ENCODE measurements around the gene LRRN1.
A peak's percentile ranks its signal among the peaks of the same experiment; 100 is the strongest.

Gene LRRN1

GRCh38 chr3:3799173-3800079 is at the start of gene LRRN1:
LRRN1 (plus strand) TSS chr3:3799431; CDS start chr3:3844642, 45,211 bp downstream.
- peak; percentile 87 to 93 for DNase-seq

GRCh38 chr3:3753416-3753815 is 45.8 kb upstream of the LRRN1 start:
- DNase-seq, result no peak

- no peak for DNase-seq
Measured at GRCh38 chr3:3765661-3766060, 33.6 kb upstream of the LRRN1 start.

- no peak for DNase-seq
Measured at GRCh38 chr3:3766140-3766539, 33.1 kb upstream of the LRRN1 start.

GRCh38 chr3:3771094-3771493 is 28.1 kb upstream of the LRRN1 start:
- DNase-seq, result no peak

GRCh38 chr3:3771567-3771966 is 27.7 kb upstream of the LRRN1 start:
- DNase-seq, result no peak

- DNase-seq, result no peak
Measured at GRCh38 chr3:3772338-3772737, 26.9 kb upstream of the LRRN1 start.

DNA sequence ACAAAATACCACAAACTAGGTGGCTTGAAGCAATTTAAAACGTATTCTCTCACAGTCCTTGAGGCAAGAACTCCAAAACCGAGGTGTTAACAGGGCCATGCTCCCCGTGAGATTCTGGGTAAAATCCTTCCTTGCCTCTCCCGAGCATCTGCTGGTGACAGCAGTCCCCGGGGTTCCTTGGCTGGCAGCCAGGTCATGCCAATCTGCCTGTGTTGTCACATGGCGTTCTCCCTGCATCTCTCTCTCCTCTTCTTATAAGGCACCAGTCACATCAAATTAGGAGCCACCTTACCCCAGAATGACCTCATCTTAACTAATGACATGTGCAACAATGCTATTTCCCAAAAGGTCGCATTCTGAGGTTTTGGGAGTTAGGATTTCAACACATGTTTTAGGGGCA is 26.3 kb upstream of the LRRN1 start:
- peak in 1 of 2 experiments; percentile 22 for DNase-seq

- DNase-seq, result no peak
Measured at GRCh38 chr3:3776607-3777006, 22.6 kb upstream of the LRRN1 start.

GRCh38 chr3:3778216-3778615 is 21.0 kb upstream of the LRRN1 start:
- DNase-seq, result no peak

- DNase-seq, result no peak
Measured at GRCh38 chr3:3778641-3779270, 20.5 kb upstream of the LRRN1 start.

GRCh38 chr3:3782457-3782856 is 16.8 kb upstream of the LRRN1 start:
- no peak for DNase-seq

GRCh38 chr3:3783210-3783609 is 16.0 kb upstream of the LRRN1 start:
- peak in 1 of 2 experiments; percentile 57 for DNase-seq

GRCh38 chr3:3783696-3784095 is 15.5 kb upstream of the LRRN1 start:
- DNase-seq, result no peak

DNA sequence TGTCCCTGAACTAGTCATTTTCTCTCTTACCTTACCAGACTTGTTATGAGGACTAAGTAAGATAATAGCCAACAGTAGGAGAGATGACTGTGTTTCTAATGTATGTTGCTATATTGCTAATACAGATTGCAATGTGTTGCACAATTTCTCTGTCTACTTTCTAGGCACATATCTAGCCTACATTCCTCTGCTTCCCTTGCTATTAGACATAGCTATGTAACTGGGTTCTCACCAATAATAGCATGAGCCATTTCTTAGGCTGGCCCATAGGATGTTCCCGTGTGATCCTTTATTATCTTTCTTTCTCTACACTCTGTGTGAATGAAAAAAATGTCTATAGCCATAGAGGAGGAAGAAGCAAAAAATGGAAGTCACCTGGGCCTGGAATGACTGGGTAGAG is 6.8 kb upstream of the LRRN1 start:
- no peak for DNase-seq

DNA sequence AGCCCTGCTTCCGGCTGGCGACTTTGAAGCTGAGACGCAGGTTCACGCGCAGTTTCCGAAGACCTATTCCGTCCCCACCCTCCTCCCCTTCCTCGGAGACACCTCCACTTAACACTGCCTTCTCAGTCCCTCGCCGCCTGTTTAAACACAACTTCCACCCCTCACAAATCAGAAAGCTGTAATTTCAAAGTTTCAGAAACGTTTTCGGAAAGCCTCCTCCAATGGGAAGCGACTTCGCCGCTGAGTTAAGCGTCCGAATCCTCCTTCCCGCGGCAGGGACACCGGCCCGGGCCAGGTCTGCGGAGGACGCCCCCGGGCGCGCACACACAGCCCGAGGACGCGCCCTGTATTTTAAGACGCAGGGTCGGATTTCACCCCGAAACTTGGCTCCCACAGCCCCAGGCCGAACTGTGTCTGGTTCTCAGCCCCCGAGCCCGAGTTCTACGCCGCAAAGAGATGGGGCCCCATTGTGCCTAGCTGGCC is 559 bp upstream of the LRRN1 start:
- no peak for DNase-seq

DNA sequence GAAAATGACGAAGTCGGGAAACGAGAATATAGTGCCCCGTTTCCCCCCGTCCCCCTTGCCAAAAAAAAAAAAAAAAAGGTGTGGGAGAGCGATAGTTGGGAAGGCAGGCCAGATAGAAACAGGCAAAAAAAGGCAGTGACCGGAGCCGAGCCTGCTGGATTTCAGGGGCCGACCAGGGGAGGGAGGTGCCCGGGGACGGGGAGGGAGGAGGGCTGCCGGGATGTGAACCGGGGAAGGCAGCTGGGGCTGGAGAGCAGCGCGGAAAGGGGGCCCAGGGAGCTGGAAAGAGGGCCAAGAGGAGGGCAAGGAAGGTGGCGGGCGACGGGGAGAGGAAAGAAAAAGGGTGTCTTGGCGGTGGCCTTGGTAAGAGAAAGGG is 837 bp downstream of the LRRN1 start:
- DNase-seq, result no peak

GRCh38 chr3:3800685-3801493 is 1.7 kb downstream of the LRRN1 start:
- DNase-seq, result no peak

DNA sequence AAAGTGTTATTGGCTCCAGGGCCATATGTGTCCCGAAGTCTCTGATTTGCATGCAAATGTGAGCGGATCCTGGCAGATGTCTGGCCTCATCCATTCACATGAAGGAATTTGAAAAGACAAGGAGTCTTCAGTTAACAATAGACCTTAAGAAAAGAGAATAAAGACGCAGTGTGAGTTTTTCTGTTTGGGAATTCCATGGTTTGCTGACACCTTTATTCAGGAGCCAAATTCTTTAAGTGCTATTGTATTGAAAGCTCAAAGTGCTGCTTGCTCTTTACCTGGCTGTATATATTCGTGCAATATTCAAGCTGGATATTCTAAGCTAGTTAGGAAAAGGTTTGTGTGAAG is 2.2 kb downstream of the LRRN1 start:
- DNase-seq, result no peak

GRCh38 chr3:3802046-3802445 is 2.8 kb downstream of the LRRN1 start:
- DNase-seq, result no peak

DNA sequence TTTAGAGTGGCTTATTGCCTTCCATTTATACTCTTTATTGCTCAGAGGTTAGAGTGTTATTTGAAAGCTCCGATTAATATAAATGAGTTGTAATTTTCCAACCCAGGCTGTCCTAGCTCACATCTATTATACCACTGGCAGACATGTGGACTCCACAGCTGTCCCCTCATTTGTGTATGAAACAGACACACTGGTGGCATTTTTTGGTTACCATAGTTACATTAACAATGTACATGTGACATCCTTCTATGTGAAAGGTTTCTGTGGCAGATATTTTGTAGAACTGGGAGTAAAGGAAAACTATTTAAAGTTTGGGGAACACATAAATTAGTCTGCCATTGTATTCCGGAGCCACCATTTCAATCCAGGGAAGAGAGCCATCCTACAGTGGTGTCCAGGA is 5.3 kb downstream of the LRRN1 start:
- DNase-seq, result no peak

DNA sequence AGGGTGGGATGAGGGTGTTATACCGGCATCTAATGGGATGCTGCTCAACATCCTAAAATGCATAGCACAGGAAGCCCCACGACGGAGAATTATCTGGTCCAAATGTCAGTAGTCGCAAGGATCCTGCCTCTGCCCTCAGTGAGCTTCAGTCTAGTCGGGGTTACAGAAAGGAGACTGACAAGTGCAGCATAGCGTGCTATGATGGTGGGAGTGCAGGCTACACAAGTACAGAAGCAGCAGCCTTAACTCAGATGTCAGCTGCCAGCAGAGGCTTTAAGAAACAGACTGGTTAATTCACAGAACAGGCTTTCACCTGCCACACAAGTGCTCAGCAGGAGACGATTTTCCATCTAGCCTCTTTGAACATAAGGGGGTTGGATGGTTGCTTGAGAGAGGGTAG is 6.9 kb downstream of the LRRN1 start:
- DNase-seq, result no peak

DNA sequence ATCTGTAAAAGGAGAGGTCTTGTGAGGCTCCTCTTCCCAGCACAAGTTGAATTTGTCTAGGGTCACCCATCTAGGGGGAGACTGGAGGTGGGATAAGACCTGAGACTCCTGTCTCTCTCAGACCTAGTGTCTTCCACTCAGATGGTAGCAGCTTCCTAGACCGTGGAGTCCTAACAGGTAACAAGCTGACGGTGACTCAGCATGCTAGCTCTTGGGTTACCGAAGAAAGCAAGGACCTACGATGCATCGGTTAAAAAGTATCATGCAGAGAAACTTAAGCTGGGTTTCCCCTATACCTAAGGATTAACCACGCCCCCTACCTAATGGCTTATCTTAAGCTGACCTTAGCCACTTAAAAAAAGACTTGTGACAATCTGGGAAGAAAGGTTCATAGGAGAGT is 7.6 kb downstream of the LRRN1 start:
- DNase-seq, result no peak

DNA sequence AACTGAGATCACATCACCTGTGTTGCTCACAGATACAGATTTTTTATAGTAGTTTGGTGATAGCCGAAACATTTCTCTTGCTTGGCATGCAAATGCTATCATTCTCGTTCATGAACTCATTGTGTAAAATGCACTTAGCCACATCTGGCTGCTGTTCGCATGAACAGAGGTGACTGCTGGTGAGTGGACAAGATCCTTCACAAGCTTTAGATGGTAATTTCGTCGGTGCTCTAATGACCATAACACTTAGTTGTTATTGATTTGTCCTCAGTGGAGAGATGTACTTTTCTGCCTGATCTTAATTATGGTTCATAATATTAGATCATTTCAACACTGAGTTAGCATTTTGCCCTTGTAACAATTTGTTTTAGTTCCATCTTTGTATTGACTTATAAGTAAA is 13.8 kb downstream of the LRRN1 start:
- no peak for DNase-seq

All from NCI-H2081 (cell line).